ENCODE data around the gene PLIN3. TPM values are rescaled to one million over a fixed set of nuclear protein-coding genes. Genes with fewer than 3 reads are reported as not detected.

Gene PLIN3, protein sequence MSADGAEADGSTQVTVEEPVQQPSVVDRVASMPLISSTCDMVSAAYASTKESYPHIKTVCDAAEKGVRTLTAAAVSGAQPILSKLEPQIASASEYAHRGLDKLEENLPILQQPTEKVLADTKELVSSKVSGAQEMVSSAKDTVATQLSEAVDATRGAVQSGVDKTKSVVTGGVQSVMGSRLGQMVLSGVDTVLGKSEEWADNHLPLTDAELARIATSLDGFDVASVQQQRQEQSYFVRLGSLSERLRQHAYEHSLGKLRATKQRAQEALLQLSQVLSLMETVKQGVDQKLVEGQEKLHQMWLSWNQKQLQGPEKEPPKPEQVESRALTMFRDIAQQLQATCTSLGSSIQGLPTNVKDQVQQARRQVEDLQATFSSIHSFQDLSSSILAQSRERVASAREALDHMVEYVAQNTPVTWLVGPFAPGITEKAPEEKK
- total RNA-seq (2022), result 60.2 and 63.8 TPM in 2 replicates
- percentile 53 among the genes with signal in this experiment for Bru-seq, nascent RNA
- BruChase-seq, experiment 1, labeled RNA remaining after a 2-hour chase, result percentile 58 among the genes with signal in this experiment
- percentile 70 among the genes with signal in this experiment for BruChase-seq, experiment 2, labeled RNA remaining after a 6-hour chase
- long read RNA-seq, transcript PLIN3-201 (8 exons, 2,333 nt), result major isoform, 242 of 293 reads
- long read RNA-seq, partial matches to known transcripts, result 27 of 293 reads
- long read RNA-seq, other reads (novel, unspliced or antisense), result 19 of 293 reads

- Histone ChIP-seq H3K27me3 (replicated peaks; ENCODE audit: control insufficient read depth, insufficient read depth, low read length) (no peaks in the 10 kb centered on the region), H3K4me3 (ENCODE audit: low read depth, low read length) (peak within 1 kb of the TSS; percentile 89), H3K9me3 (no peaks in the 10 kb centered on the region), H3K36me3 (ENCODE audit: control insufficient read depth, insufficient read depth, low read length) (no peaks in the 10 kb centered on the region), H3K4me1 (peaks cover 7% of the 10 kb centered on the region; the same call in 1 of the 2 replicates)
- no TSS peak for BruUV-seq (replicated peaks)
- intact Hi-C loops (cut with micrococcal nuclease; ENCODE audit: unreplicated experiment), result no loop called here
- Mint-ChIP-seq H3K9me3 (ENCODE audit: unreplicated experiment) (no peaks in the 10 kb centered on the region), H3K36me3 (ENCODE audit: insufficient read depth, unreplicated experiment) (peaks cover 12% of the 10 kb centered on the region), H3K27me3 (ENCODE audit: insufficient read depth, unreplicated experiment) (no peaks in the 10 kb centered on the region), H3K27ac (ENCODE audit: unreplicated experiment) (peak within 1 kb of the TSS; percentile 59), H3K4me1 (ENCODE audit: low read depth, unreplicated experiment) (peaks cover 6% of the 10 kb centered on the region), H3K4me3 (ENCODE audit: unreplicated experiment) (peak within 1 kb of the TSS; percentile 74)
- DNase-seq, result peak; percentile 94 to 95
- ChIA-PET POLR2A (interaction anchor here (0.6 to 0.9 kb wide), 2 partner anchors 51 to 72 kb away, joined by 3 read pairs; no protein-coding TSS in a partner anchor), CTCF (interaction anchor here (0.5 to 2.3 kb wide), 7 partner anchors 16 to 164 kb away, joined by 3 to 10 read pairs (median 4); partner anchors contain the start of gene FEM1A)
- TF ChIP-seq, protein P1, sequence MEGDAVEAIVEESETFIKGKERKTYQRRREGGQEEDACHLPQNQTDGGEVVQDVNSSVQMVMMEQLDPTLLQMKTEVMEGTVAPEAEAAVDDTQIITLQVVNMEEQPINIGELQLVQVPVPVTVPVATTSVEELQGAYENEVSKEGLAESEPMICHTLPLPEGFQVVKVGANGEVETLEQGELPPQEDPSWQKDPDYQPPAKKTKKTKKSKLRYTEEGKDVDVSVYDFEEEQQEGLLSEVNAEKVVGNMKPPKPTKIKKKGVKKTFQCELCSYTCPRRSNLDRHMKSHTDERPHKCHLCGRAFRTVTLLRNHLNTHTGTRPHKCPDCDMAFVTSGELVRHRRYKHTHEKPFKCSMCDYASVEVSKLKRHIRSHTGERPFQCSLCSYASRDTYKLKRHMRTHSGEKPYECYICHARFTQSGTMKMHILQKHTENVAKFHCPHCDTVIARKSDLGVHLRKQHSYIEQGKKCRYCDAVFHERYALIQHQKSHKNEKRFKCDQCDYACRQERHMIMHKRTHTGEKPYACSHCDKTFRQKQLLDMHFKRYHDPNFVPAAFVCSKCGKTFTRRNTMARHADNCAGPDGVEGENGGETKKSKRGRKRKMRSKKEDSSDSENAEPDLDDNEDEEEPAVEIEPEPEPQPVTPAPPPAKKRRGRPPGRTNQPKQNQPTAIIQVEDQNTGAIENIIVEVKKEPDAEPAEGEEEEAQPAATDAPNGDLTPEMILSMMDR (IDR thresholded peaks at IDR 0.05; ENCODE audit: insufficient read depth in 1 of 2, low read depth in 1 of 2, low read length in 1 of 2, severe bottlenecking in 1 of 2, unreplicated experiment in 1 of 2), result no peak
Measured at GRCh38 chr19:4867534-4868285, at the start of gene PLIN3. Gene PLIN3, minus strand, starts transcription at chr19:4867667. Its CDS starts 6,273 bp downstream, at chr19:4861394.

- H3K9me3 Mint-ChIP-seq (ENCODE audit: unreplicated experiment), result no peaks in the 10 kb centered on the region
- Histone ChIP-seq H3K4me1 (no peaks in the 10 kb centered on the region), H3K36me3 (ENCODE audit: control insufficient read depth, insufficient read depth, low read length) (no peaks in the 10 kb centered on the region), H3K9me3 (no peaks in the 10 kb centered on the region), H3K27me3 (replicated peaks; ENCODE audit: control insufficient read depth, insufficient read depth, low read length) (no peaks in the 10 kb centered on the region; the same call in 1 of the 2 replicates), H3K4me3 (ENCODE audit: low read depth, low read length) (no peak overlapping the region)
- no peak overlapping the region for H3K27ac Mint-ChIP-seq (ENCODE audit: unreplicated experiment)
- POLR2A ChIA-PET, result interaction anchor here (0.6 to 0.7 kb wide), 2 partner anchors 53 to 881 kb away, joined by 3 to 6 read pairs; no protein-coding TSS in a partner anchor
- no peak overlapping the region for H3K4me3 Mint-ChIP-seq (ENCODE audit: unreplicated experiment)
- CTCF ChIA-PET, result no interaction called here
- H3K4me1 Mint-ChIP-seq (ENCODE audit: low read depth, unreplicated experiment), result peaks cover 7% of the 10 kb centered on the region
- DNase-seq, result no peak
- no TSS peak for BruUV-seq (replicated peaks)
- no peaks in the 10 kb centered on the region for H3K27me3 Mint-ChIP-seq (ENCODE audit: insufficient read depth, unreplicated experiment)
- intact Hi-C loops (cut with micrococcal nuclease; ENCODE audit: unreplicated experiment), result no loop called here
- TF ChIP-seq, protein P1 (IDR thresholded peaks at IDR 0.05; ENCODE audit: insufficient read depth in 1 of 2, low read depth in 1 of 2, low read length in 1 of 2, severe bottlenecking in 1 of 2, unreplicated experiment in 1 of 2), result no peak
- peaks cover 86% of the 10 kb centered on the region for H3K36me3 Mint-ChIP-seq (ENCODE audit: insufficient read depth, unreplicated experiment)
Measured at GRCh38 chr19:4916292-4917082, 49.0 kb upstream of the PLIN3 start.

All from Caco-2 (cell line).